ENCODE data around the gene RNPEPL1.

DNA sequence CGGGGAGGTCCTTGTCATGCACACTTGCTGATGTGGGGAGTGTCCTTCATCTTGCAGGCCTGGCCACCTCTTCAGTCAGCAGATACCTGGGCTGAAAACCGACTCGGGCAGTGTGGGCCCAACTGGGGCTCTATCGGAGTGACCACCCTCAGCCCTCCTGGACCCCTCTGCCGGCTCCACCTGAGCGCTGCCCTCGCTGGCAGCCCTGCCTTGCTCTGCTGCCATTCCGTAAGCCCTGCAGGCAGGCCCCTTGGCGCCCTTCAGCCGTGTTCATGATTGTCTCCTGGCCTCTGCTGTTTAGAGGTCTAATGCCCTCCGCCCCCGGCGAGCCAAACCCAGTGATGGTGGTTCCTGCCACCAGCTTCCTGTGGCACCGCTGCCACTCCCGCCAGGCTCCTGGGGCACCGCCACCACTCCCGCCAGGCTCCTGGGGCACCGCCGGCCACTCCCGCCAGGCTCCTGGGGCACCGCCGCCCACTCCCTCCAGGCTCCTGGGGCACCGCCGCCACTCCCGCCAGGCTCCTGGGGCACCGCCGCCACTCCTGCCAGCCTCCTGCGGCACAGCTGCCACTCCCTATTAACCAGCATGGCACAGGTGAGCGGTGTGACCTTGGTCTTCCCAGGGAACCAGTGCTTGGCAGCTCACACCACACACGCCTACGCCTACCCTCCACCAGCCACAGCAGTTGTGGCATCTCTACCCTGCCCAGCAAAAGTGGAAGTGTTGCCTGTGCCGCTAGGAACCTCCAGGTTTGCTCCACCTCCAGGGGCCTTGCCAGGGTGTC lies 34.2 kb downstream of the RNPEPL1 start:
- no peak for TF ChIP-seq CTCF (IDR thresholded peaks at IDR 0.05)
- TF ChIP-seq POLR2A (IDR thresholded peaks at IDR 0.05): no peak

All from breast epithelium (tissue), 3 donors.